Liver (tissue), 9 donors: Measurements from ENCODE around the gene CD320. TPM values are rescaled to one million over a fixed set of nuclear protein-coding genes. Genes with fewer than 3 reads are reported as not detected.

Experiments used
- DNase-seq: peaks from one replicate; pipeline ENCODE4 v3.0.0-alpha.2; 2017; ENCODE audit warnings: low spot score
- H3K27ac ChIP-seq, 2 donors: one replicate each; pipeline ENCODE4 v1.7.0; 2013; ENCODE audit warnings: inconsistent platforms in 2 of 2, low read length in 2 of 2, control low read depth in 1 of 2, low read depth in 1 of 2, mild to moderate bottlenecking in 1 of 2
- H3K27me3 ChIP-seq, 4 donors: one replicate each; pipeline versions ENCODE4 v1.6.1 to v1.7.0; 2013; ENCODE audit warnings: low read length in 3 of 4, inconsistent platforms in 1 of 4, mild to moderate bottlenecking in 1 of 4, moderate library complexity in 1 of 4; ENCODE audit not compliant: control insufficient read depth in 4 of 4, insufficient read depth in 4 of 4
- H3K36me3 ChIP-seq, 4 donors: one replicate each; pipeline versions ENCODE4 v1.6.1 to v1.7.0; 2013; ENCODE audit warnings: low read length in 3 of 4, mild to moderate bottlenecking in 3 of 4, low read depth in 1 of 4, moderate library complexity in 1 of 4; ENCODE audit not compliant: control insufficient read depth in 4 of 4, insufficient read depth in 3 of 4
- H3K4me1 ChIP-seq, 4 donors: one replicate each; pipeline versions ENCODE4 v1.6.1 to v1.7.0; 2013; ENCODE audit warnings: low read length in 3 of 4, mild to moderate bottlenecking in 3 of 4, moderate library complexity in 1 of 4; ENCODE audit not compliant: control insufficient read depth in 4 of 4, insufficient read depth in 4 of 4
- H3K4me3 ChIP-seq, 3 donors: one replicate each; pipeline versions ENCODE4 v1.6.1 to v1.7.0; 2013; ENCODE audit warnings: low read length in 3 of 3, control low read depth in 1 of 3, low read depth in 1 of 3, mild to moderate bottlenecking in 1 of 3
- H3K9ac ChIP-seq, 2 donors: one replicate each; pipeline ENCODE4 v1.7.0; 2013; ENCODE audit warnings: low read length in 2 of 2, mild to moderate bottlenecking in 2 of 2, moderate library complexity in 2 of 2, control low read depth in 1 of 2, low read depth in 1 of 2
- H3K9me3 ChIP-seq, 4 donors: one replicate each; pipeline versions ENCODE4 v1.6.1 to v1.7.0; 2013; ENCODE audit warnings: low read length in 3 of 4; ENCODE audit not compliant: control insufficient read depth in 4 of 4
- EGR1 ChIP-seq, 2 donors: IDR thresholded peaks; 2 replicates each; pipeline ENCODE4 v1.6.1; 2016 to 2018; ENCODE audit warnings: antibody characterized with exemption in 2 of 2, low read depth in 2 of 2
- FOXA1 ChIP-seq: IDR thresholded peaks from 2 replicates; pipeline ENCODE4 v1.6.1; 2016; ENCODE audit warnings: antibody characterized with exemption
- FOXA2 ChIP-seq: IDR thresholded peaks from 2 replicates; pipeline ENCODE4 v1.6.1; 2016; ENCODE audit warnings: antibody characterized with exemption
- GABPA ChIP-seq, 2 donors: IDR thresholded peaks in 1 of 2; conservative IDR thresholded peaks in 1 of 2; 2 replicates each; pipeline ENCODE4 v1.6.1; 2016; ENCODE audit warnings: antibody characterized with exemption in 2 of 2, mild to moderate bottlenecking in 1 of 2, moderate library complexity in 1 of 2
- HNF4A ChIP-seq, 2 donors: conservative IDR thresholded peaks; 2 replicates each; pipeline ENCODE4 v1.6.1; 2016; ENCODE audit warnings: antibody characterized with exemption in 2 of 2, mild to moderate bottlenecking in 2 of 2
- HNF4G ChIP-seq: IDR thresholded peaks from 2 replicates; pipeline ENCODE4 v1.6.1; 2016; ENCODE audit warnings: antibody characterized with exemption
- JUND ChIP-seq, 2 donors: IDR thresholded peaks; 2 replicates each; pipeline ENCODE4 v1.6.1; 2016; ENCODE audit warnings: antibody characterized with exemption in 2 of 2
- NR2F2 ChIP-seq: IDR thresholded peaks from 2 replicates; pipeline ENCODE4 v1.6.1; 2016; ENCODE audit warnings: antibody characterized with exemption
- RAD21 ChIP-seq, 2 donors: IDR thresholded peaks; 2 replicates each; pipeline ENCODE4 v1.6.1; 2016; ENCODE audit warnings: antibody characterized with exemption in 2 of 2, mild to moderate bottlenecking in 2 of 2
- RXRA ChIP-seq, 2 donors: IDR thresholded peaks; 2 replicates each; pipeline ENCODE4 v1.6.1; 2017 to 2018; ENCODE audit warnings: antibody characterized with exemption in 2 of 2, mild to moderate bottlenecking in 1 of 2
- SP1 ChIP-seq: IDR thresholded peaks from 2 replicates; pipeline ENCODE4 v1.6.1; 2018; ENCODE audit warnings: antibody characterized with exemption, mild to moderate bottlenecking
- TAF1 ChIP-seq: conservative IDR thresholded peaks from 2 replicates; pipeline ENCODE4 v1.6.1; 2016; ENCODE audit warnings: antibody characterized with exemption, mild to moderate bottlenecking
- YY1 ChIP-seq: IDR thresholded peaks from 2 replicates; pipeline ENCODE4 v1.6.1; 2016; ENCODE audit warnings: antibody characterized with exemption, mild to moderate bottlenecking
- WGBS: extraction: QIAGEN DNeasy Blood & Tissue Kit; methylation state at CpG from one replicate; pipeline ENCODE4 v1.1.7; 2013; 5-methylcytosine and 5-hydroxymethylcytosine counted together
- polyA plus RNA-seq, 2 donors: library from polyadenylated mRNA; stranded (reverse) in 1 of 2; unstranded in 1 of 2; fragments of 200-250 nt in 1 of 2; fragments of >200 nt in 1 of 2; fragmentation: Nextera tagmentation in 1 of 2; extraction: Ambion mirVana in 1 of 2; gene quantifications; one replicate each; pipeline versions ENCODE4 v1.2.1 to v1.2.3, GENCODE V29; 2013 to 2015
- total RNA-seq, 2 donors: library from RNA; depleted of rRNA; stranded (reverse); fragments of >200 nt; gene quantifications; one replicate each; pipeline ENCODE4 v1.2.3, GENCODE V29; 2014
- TF ChIP-seq, protein P1 (sequence below): IDR thresholded peaks from 2 replicates; pipeline ENCODE4 v1.6.1; 2016; ENCODE audit warnings: antibody characterized with exemption
- TF ChIP-seq, protein P2 (sequence below): fragments of 150-350 bp; IDR thresholded peaks from 2 replicates; pipeline ENCODE4 v1.5.1; 2017; ENCODE audit warnings: improper control_type of control experiment, low read depth, low read length; ENCODE audit not compliant: missing input control
- TF ChIP-seq, protein P3 (sequence below): IDR thresholded peaks from 2 replicates; pipeline ENCODE4 v1.6.1; 2016; ENCODE audit warnings: antibody characterized with exemption
- TF ChIP-seq, protein P4 (sequence below): IDR thresholded peaks from 2 replicates; pipeline ENCODE4 v1.6.1; 2016; ENCODE audit warnings: antibody characterized with exemption
- TF ChIP-seq, protein P5 (sequence below): IDR thresholded peaks from 2 replicates; pipeline ENCODE4 v1.6.1; 2016; ENCODE audit warnings: antibody characterized with exemption, mild to moderate bottlenecking
- donor health status: healthy.
- donor health status: healthy.
- donor health status: healthy.
- donor health status: healthy.
- donor health status: healthy.

The CD320 gene
- total and polyA plus RNA-seq, 4 donors, result 6.7 to 18.0 (median 12.6) TPM

DNA sequence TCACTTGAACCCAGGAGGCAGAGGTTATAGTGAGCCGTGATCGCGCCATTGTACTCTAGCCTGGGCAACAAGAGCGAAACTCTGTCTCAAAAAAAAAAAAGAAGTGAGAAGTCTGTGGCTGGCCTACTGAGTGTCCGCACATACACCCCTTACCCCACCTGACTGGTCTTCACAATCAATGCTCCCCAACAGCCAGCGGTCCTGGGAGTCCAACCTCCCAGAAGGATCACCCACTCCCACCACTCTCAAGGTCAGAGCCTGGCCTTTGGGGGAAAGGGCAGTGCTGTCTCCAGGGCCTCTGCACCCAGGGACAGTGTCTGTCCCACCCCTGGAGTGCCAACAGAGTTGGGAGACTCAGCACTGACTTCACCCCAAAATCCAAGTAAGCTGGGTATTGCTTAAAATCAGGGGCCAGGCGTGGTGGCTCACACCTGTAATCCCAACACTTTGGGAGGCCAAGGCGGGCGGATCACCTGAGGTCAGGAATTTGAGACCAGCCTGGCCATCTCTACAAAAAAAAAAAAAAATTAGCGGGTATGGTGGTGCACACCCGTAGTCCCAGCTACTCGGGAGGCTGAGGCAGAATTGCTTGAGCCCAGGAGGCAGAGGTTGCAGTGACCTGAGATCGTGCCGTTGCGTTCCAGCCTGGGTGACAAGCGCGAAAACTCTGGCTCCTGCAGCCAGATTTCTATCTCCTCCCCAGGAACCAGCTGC lies 2.3 kb upstream of the CD320 start:
- TF ChIP-seq FOXA2 (no peak), JUND (IDR thresholded peaks at IDR 0.05) (no peak), RAD21 (IDR thresholded peaks at IDR 0.05) (no peak), GABPA (IDR thresholded peaks at IDR 0.05 in 1 of 2, conservative IDR thresholded peaks at IDR 0.05 in 1 of 2) (no peak), HNF4G (no peak), NR2F2 (no peak), TAF1 (no peak), SP1 (no peak), FOXA1 (no peak), HNF4A (conservative IDR thresholded peaks at IDR 0.05) (no peak), YY1 (no peak), RXRA (IDR thresholded peaks at IDR 0.05) (no peak), EGR1 (IDR thresholded peaks at IDR 0.05; ENCODE audit: low read depth in 2 of 2) (no peak)
- TF ChIP-seq, protein P1, sequence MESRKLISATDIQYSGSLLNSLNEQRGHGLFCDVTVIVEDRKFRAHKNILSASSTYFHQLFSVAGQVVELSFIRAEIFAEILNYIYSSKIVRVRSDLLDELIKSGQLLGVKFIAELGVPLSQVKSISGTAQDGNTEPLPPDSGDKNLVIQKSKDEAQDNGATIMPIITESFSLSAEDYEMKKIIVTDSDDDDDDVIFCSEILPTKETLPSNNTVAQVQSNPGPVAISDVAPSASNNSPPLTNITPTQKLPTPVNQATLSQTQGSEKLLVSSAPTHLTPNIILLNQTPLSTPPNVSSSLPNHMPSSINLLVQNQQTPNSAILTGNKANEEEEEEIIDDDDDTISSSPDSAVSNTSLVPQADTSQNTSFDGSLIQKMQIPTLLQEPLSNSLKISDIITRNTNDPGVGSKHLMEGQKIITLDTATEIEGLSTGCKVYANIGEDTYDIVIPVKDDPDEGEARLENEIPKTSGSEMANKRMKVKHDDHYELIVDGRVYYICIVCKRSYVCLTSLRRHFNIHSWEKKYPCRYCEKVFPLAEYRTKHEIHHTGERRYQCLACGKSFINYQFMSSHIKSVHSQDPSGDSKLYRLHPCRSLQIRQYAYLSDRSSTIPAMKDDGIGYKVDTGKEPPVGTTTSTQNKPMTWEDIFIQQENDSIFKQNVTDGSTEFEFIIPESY, result no peak
- TF ChIP-seq, protein P2, sequence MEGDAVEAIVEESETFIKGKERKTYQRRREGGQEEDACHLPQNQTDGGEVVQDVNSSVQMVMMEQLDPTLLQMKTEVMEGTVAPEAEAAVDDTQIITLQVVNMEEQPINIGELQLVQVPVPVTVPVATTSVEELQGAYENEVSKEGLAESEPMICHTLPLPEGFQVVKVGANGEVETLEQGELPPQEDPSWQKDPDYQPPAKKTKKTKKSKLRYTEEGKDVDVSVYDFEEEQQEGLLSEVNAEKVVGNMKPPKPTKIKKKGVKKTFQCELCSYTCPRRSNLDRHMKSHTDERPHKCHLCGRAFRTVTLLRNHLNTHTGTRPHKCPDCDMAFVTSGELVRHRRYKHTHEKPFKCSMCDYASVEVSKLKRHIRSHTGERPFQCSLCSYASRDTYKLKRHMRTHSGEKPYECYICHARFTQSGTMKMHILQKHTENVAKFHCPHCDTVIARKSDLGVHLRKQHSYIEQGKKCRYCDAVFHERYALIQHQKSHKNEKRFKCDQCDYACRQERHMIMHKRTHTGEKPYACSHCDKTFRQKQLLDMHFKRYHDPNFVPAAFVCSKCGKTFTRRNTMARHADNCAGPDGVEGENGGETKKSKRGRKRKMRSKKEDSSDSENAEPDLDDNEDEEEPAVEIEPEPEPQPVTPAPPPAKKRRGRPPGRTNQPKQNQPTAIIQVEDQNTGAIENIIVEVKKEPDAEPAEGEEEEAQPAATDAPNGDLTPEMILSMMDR, result no peak
- TF ChIP-seq, protein P3, sequence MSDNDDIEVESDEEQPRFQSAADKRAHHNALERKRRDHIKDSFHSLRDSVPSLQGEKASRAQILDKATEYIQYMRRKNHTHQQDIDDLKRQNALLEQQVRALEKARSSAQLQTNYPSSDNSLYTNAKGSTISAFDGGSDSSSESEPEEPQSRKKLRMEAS, result no peak
- TF ChIP-seq, protein P4, sequence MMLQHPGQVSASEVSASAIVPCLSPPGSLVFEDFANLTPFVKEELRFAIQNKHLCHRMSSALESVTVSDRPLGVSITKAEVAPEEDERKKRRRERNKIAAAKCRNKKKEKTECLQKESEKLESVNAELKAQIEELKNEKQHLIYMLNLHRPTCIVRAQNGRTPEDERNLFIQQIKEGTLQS, result no peak
- TF ChIP-seq, protein P5, sequence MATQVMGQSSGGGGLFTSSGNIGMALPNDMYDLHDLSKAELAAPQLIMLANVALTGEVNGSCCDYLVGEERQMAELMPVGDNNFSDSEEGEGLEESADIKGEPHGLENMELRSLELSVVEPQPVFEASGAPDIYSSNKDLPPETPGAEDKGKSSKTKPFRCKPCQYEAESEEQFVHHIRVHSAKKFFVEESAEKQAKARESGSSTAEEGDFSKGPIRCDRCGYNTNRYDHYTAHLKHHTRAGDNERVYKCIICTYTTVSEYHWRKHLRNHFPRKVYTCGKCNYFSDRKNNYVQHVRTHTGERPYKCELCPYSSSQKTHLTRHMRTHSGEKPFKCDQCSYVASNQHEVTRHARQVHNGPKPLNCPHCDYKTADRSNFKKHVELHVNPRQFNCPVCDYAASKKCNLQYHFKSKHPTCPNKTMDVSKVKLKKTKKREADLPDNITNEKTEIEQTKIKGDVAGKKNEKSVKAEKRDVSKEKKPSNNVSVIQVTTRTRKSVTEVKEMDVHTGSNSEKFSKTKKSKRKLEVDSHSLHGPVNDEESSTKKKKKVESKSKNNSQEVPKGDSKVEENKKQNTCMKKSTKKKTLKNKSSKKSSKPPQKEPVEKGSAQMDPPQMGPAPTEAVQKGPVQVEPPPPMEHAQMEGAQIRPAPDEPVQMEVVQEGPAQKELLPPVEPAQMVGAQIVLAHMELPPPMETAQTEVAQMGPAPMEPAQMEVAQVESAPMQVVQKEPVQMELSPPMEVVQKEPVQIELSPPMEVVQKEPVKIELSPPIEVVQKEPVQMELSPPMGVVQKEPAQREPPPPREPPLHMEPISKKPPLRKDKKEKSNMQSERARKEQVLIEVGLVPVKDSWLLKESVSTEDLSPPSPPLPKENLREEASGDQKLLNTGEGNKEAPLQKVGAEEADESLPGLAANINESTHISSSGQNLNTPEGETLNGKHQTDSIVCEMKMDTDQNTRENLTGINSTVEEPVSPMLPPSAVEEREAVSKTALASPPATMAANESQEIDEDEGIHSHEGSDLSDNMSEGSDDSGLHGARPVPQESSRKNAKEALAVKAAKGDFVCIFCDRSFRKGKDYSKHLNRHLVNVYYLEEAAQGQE, result no peak
- WGBS, result 97% methylated on average over 17 of the region's 17 CpGs
- H3K9ac ChIP-seq, result no peak overlapping the region
- no peak for DNase-seq
- peaks cover 14 to 35% (median 27%) of the 10 kb centered on the region in 4 donors for H3K4me1 ChIP-seq
- no peaks in the 10 kb centered on the region for H3K9me3 ChIP-seq
- H3K36me3 ChIP-seq, result peaks cover 7 to 37% (median 17%) of the 10 kb centered on the region in 4 donors
- H3K27me3 ChIP-seq, result no peaks in the 10 kb centered on the region
- no peak overlapping the region for H3K4me3 ChIP-seq
- H3K27ac ChIP-seq, result no peak overlapping the region
